IMR-90 (cell line): Measurements from ENCODE around the gene GCSAM. TPM values are rescaled to one million over a fixed set of nuclear protein-coding genes. Genes with fewer than 3 reads are reported as not detected.

Experiments
- ATAC-seq: fragments of 200-7000 bp; cut with Tn5 transposase; 2 replicates; pipeline ENCODE4 v1.9.1; 2020; ENCODE audit warnings: low read depth, mild to moderate bottlenecking, moderate library complexity
- BruUV-seq: library from RNA; stranded (reverse); fragments of 400-500 nt; replicated peaks from 2 replicates; lab custom pipeline; 2021; lab: Mats Ljungman, UMichigan
- CTCF ChIA-PET: fragments of 300-600 bp; formaldehyde crosslinking; extraction: SDS; loops from one replicate; lab custom pipeline; 2021; ENCODE audit warnings: antibody characterized with exemption; lab: Yijun Ruan, JAX
- POLR2A ChIA-PET: fragments of 300-600 bp; sonication (Branson Sonifier 250); formaldehyde crosslinking; loops from one replicate; lab custom pipeline; 2022; ENCODE audit warnings: antibody characterized with exemption; ENCODE audit not compliant: unreplicated experiment; lab: Charles Lee
- DNase-seq: peaks from one replicate; pipeline ENCODE4 v3.0.0; 2013
- H2AFZ ChIP-seq: replicated peaks from 2 replicates; pipeline ENCODE3; 2013; ENCODE audit warnings: low read length, mild to moderate bottlenecking; ENCODE audit not compliant: poor library complexity
- H2AK5ac ChIP-seq: 2 replicates; pipeline ENCODE4 v1.6.1; 2013; ENCODE audit warnings: low read depth, low read length, inconsistent platforms
- H2AK9ac ChIP-seq: replicated peaks from 2 replicates; pipeline ENCODE3; 2013; ENCODE audit warnings: mild to moderate bottlenecking, low read depth, low read length, moderate library complexity; ENCODE audit not compliant: poor library complexity
- H2BK120ac ChIP-seq: 2 replicates; pipeline ENCODE4 v1.6.1; 2013; ENCODE audit warnings: low read depth, low read length, inconsistent platforms
- H2BK15ac ChIP-seq: 3 replicates; pipeline ENCODE4 v1.6.1; 2013; ENCODE audit warnings: low read depth, low read length, inconsistent platforms
- H2BK20ac ChIP-seq: 2 replicates; pipeline ENCODE4 v1.6.1; 2013; ENCODE audit warnings: low read depth, mild to moderate bottlenecking, inconsistent platforms, low read length, moderate library complexity
- H2BK5ac ChIP-seq: 2 replicates; pipeline ENCODE4 v1.6.1; 2013; ENCODE audit warnings: mild to moderate bottlenecking, low read depth, low read length, inconsistent platforms; ENCODE audit not compliant: poor library complexity, severe bottlenecking
- H3K14ac ChIP-seq: replicated peaks from 2 replicates; pipeline ENCODE4 v1.6.1; 2013; ENCODE audit warnings: low read depth, low read length, inconsistent platforms
- H3K18ac ChIP-seq: 2 replicates; pipeline ENCODE4 v1.6.1; 2013; ENCODE audit warnings: low read depth, low read length, control low read depth
- H3K23ac ChIP-seq: 2 replicates; pipeline ENCODE4 v1.6.1; 2013; ENCODE audit warnings: low read depth, low read length, inconsistent platforms
- H3K27ac ChIP-seq: 2 replicates; pipeline ENCODE4 v1.5.1; 2013; ENCODE audit warnings: mild to moderate bottlenecking, control low read depth, low read length; ENCODE audit not compliant: insufficient read depth
- H3K27me3 ChIP-seq: 2 replicates; pipeline ENCODE4 v1.6.1; 2013; ENCODE audit warnings: low read length; ENCODE audit not compliant: control insufficient read depth, insufficient read depth
- H3K36me3 ChIP-seq: 2 replicates; pipeline ENCODE4 v1.6.1; 2013; ENCODE audit warnings: low read length, mixed read lengths; ENCODE audit not compliant: control insufficient read depth, insufficient read depth
- H3K4ac ChIP-seq: 2 replicates; pipeline ENCODE4 v1.6.1; 2013; ENCODE audit warnings: low read depth, low read length, inconsistent platforms
- H3K4me1 ChIP-seq: 2 replicates; pipeline ENCODE4 v1.6.1; 2013; ENCODE audit warnings: low read length, mixed read lengths; ENCODE audit not compliant: control insufficient read depth, insufficient read depth
- H3K4me2 ChIP-seq: 2 replicates; pipeline ENCODE4 v1.6.1; 2013; ENCODE audit warnings: low read depth, mild to moderate bottlenecking, control low read depth, low read length, moderate library complexity
- H3K4me3 ChIP-seq: 2 replicates; pipeline ENCODE4 v1.5.1; 2013; ENCODE audit warnings: low read depth, mild to moderate bottlenecking, control low read depth, low read length, moderate library complexity; ENCODE audit not compliant: insufficient read depth
- H3K56ac ChIP-seq: 2 replicates; pipeline ENCODE4 v1.6.1; 2013; ENCODE audit warnings: low read length, inconsistent platforms; ENCODE audit not compliant: insufficient read depth; ENCODE audit errors: extremely low read depth
- H3K79me1 ChIP-seq, 2 experiments: 2 replicates each; pipeline ENCODE4 v1.6.1; 2013; ENCODE audit warnings: low read length in 2 of 2, inconsistent platforms in 1 of 2, low read depth in 1 of 2
- H3K9ac ChIP-seq: 2 replicates; pipeline ENCODE4 v1.6.1; 2013; ENCODE audit warnings: low read depth, low read length, control low read depth
- H3K9me1 ChIP-seq: 2 replicates; pipeline ENCODE4 v1.6.1; 2013; ENCODE audit warnings: low read length, inconsistent platforms; ENCODE audit not compliant: insufficient read depth
- H3K9me3 ChIP-seq: 2 replicates; pipeline ENCODE4 v1.6.1; 2013; ENCODE audit warnings: low read length; ENCODE audit not compliant: control insufficient read depth, insufficient read depth
- H4K20me1 ChIP-seq: 2 replicates; pipeline ENCODE4 v1.6.1; 2013; ENCODE audit warnings: low read length, inconsistent platforms; ENCODE audit not compliant: insufficient read depth
- H4K5ac ChIP-seq: 2 replicates; pipeline ENCODE4 v1.6.1; 2013; ENCODE audit warnings: mild to moderate bottlenecking, low read depth, low read length, control low read depth
- H4K8ac ChIP-seq, 2 experiments: 2 replicates each; pipeline ENCODE4 v1.6.1; 2013; ENCODE audit warnings: low read depth in 2 of 2, low read length in 2 of 2, control low read depth in 1 of 2, inconsistent platforms in 1 of 2
- H4K91ac ChIP-seq: 2 replicates; pipeline ENCODE4 v1.6.1; 2013; ENCODE audit warnings: low read depth, low read length, inconsistent platforms; ENCODE audit not compliant: insufficient read depth
- BHLHE40 ChIP-seq: fragments of 150-350 bp; IDR thresholded peaks from 2 replicates; pipeline ENCODE4 v1.6.1; 2016; ENCODE audit warnings: mild to moderate bottlenecking, low read depth, low read length
- CHD1 ChIP-seq: IDR thresholded peaks from 2 replicates; pipeline ENCODE4 v1.6.1; 2012; ENCODE audit warnings: low read depth, low read length, improper control_type of control experiment
- CTCF ChIP-seq: conservative IDR thresholded peaks from 2 replicates; pipeline ENCODE4 v1.5.1; 2012; ENCODE audit warnings: mild to moderate bottlenecking, low read depth, low read length, improper control_type of control experiment
- ELK1 ChIP-seq: fragments of 150-350 bp; IDR thresholded peaks from 2 replicates; pipeline ENCODE4 v1.6.1; 2016; ENCODE audit warnings: low read depth, mild to moderate bottlenecking, low read length, moderate library complexity, borderline replicate concordance
- FOS ChIP-seq: fragments of 150-350 bp; IDR thresholded peaks from 2 replicates; pipeline ENCODE4 v1.6.1; 2016; ENCODE audit warnings: low read depth, low read length
- MAFK ChIP-seq: IDR thresholded peaks from 2 replicates; pipeline ENCODE4 v1.6.1; 2012; ENCODE audit warnings: low read depth, low read length, improper control_type of control experiment
- RAD21 ChIP-seq: IDR thresholded peaks from 2 replicates; pipeline ENCODE4 v1.6.1; 2012; ENCODE audit warnings: low read length, improper control_type of control experiment
- USF2 ChIP-seq: fragments of 150-350 bp; IDR thresholded peaks from 2 replicates; pipeline ENCODE4 v1.6.1; 2017; ENCODE audit warnings: mild to moderate bottlenecking, antibody characterized with exemption, low read length, low read depth
- WGBS, 2 experiments: methylation state at CpG; one replicate each; pipeline versions ENCODE4 v1.1.5 to v1.1.7; 2013; ENCODE audit warnings: missing lambda C conversion rate in 2 of 2; ENCODE audit not compliant: insufficient read length in 1 of 2; ENCODE audit errors: extremely low coverage in 2 of 2; 5-methylcytosine and 5-hydroxymethylcytosine counted together
- dilution Hi-C: fragments of 300-500 bp; cut with HindIII; formaldehyde crosslinking; loops from one replicate; pipeline ENCODE4 v1.14.3; 2018; ENCODE audit warnings: low sequenced_read_pairs; ENCODE audit not compliant: unreplicated experiment
- in situ Hi-C: fragments of 300-500 bp; cut with MboI; formaldehyde crosslinking; loops from 3 replicates; pipeline ENCODE4 v1.14.3; 2019; ENCODE audit warnings: low sequenced_read_pairs, inconsistent platforms, mixed read lengths
- intact Hi-C: fragments of 100-400 bp; cut with micrococcal nuclease; formaldehyde crosslinking; loops from 2 replicates; pipeline ENCODE4 v1.10.0; 2022
- polyA plus RNA-seq, 3 experiments: library from polyadenylated mRNA; depleted of rRNA; stranded (reverse); fragments of >200 nt; gene quantifications; 2 replicates each; pipeline ENCODE4 v1.2.3, GENCODE V29; 2012; ENCODE audit warnings: low replicate concordance in 1 of 3
- total RNA-seq: library from RNA; depleted of rRNA; stranded (reverse); fragments of >200 nt; gene quantifications from 2 replicates; pipeline ENCODE4 v1.2.3, GENCODE V29; 2012

Gene GCSAM
- total and polyA plus RNA-seq, 2 of the 4 experiments (the other 2 are of a cell fraction) = not detected

GRCh38 chr3:112134335-112135124 lies 1.5 kb upstream of the GCSAM start:
- no peak overlapping the region for H2BK20ac ChIP-seq
- no peak overlapping the region for H2BK120ac ChIP-seq
- POLR2A ChIA-PET = no interaction called here
- no peaks in the 10 kb centered on the region for H3K27me3 ChIP-seq
- no peak overlapping the region for H3K9ac ChIP-seq
- no peak overlapping the region for H2AK9ac ChIP-seq
- DNase-seq (no peak), ATAC-seq (no peak)
- no peak overlapping the region for H2AK5ac ChIP-seq
- H3K56ac ChIP-seq = no peak overlapping the region
- H3K36me3 ChIP-seq = no peaks in the 10 kb centered on the region
- H4K20me1 ChIP-seq = no peaks in the 10 kb centered on the region
- TF ChIP-seq RAD21 (no peak), ELK1 (no peak), USF2 (no peak), CHD1 (no peak), FOS (no peak), MAFK (no peak), CTCF (no peak), BHLHE40 (no peak)
- H4K5ac ChIP-seq = no peak overlapping the region
- H4K91ac ChIP-seq = no peak overlapping the region
- H2BK15ac ChIP-seq = no peak overlapping the region
- no peak overlapping the region for H2AFZ ChIP-seq
- WGBS, 2 experiments = no CpG with 5 or more reads among the region's 8 CpGs
- in situ Hi-C loops (loop anchor here (25.0 kb wide), 1 partner anchor 378 kb away; no protein-coding TSS in a partner anchor), dilution Hi-C loops (no loop called here), intact Hi-C loops (loop anchor here (5.0 kb wide), 1 partner anchor 158 kb away; the partner anchor contains the start of gene SLC9C1)
- no peak overlapping the region for H3K27ac ChIP-seq
- no peak overlapping the region for H4K8ac ChIP-seq
- CTCF ChIA-PET = no interaction called here
- H3K9me1 ChIP-seq = peaks cover 3% of the 10 kb centered on the region; the same call in 1 of the 2 replicates
- BruUV-seq = no TSS peak
- H3K4me3 ChIP-seq = no peak overlapping the region
- H2BK5ac ChIP-seq = no peak overlapping the region
- H3K4me1 ChIP-seq = no peaks in the 10 kb centered on the region
- H3K14ac ChIP-seq = no peak overlapping the region
- no peak overlapping the region for H3K4ac ChIP-seq
- no peaks in the 10 kb centered on the region for H3K9me3 ChIP-seq
- no peak overlapping the region for H3K23ac ChIP-seq
- H3K79me1 ChIP-seq = no peaks in the 10 kb centered on the region
- H3K18ac ChIP-seq = no peak overlapping the region
- no peak overlapping the region for H3K4me2 ChIP-seq
